Upper lobe of left lung (tissue), 6 donors: ENCODE results near the gene GABRG3. TPM values are rescaled to one million over a fixed set of nuclear protein-coding genes. Genes with fewer than 3 reads are reported as not detected.

Experiments
- ATAC-seq, 2 donors: fragments of 200-7000 bp; cut with Tn5 transposase; one replicate each; pipeline ENCODE4 v1.9.1; 2022; ENCODE audit warnings: mild to moderate bottlenecking in 2 of 2, moderate library complexity in 2 of 2; ENCODE audit not compliant: low FRiP score in 2 of 2
- DNase-seq, 2 donors: peaks; one replicate each; pipeline ENCODE4 v3.0.0-alpha.2; 2019 to 2020
- H3K27ac ChIP-seq, 4 donors: fragments of 200-600 bp; sonication (generic); one replicate each; pipeline ENCODE4 v1.5.1; 2016 to 2019
- H3K27me3 ChIP-seq, 4 donors: fragments of 200-600 bp; sonication (generic); one replicate each; pipeline ENCODE4 v1.5.1; 2017 to 2019
- H3K36me3 ChIP-seq, 4 donors: fragments of 200-600 bp; sonication (generic); one replicate each; pipeline ENCODE4 v1.5.1; 2016 to 2019
- H3K4me1 ChIP-seq, 4 donors: fragments of 200-600 bp; sonication (generic); one replicate each; pipeline ENCODE4 v1.5.1; 2018 to 2019
- H3K4me3 ChIP-seq, 4 donors: fragments of 200-600 bp; sonication (generic); one replicate each; pipeline ENCODE4 v1.5.1; 2017 to 2019; ENCODE audit warnings: mild to moderate bottlenecking in 2 of 4, moderate library complexity in 1 of 4
- H3K9me3 ChIP-seq, 4 donors: fragments of 200-600 bp; sonication (generic); one replicate each; pipeline ENCODE4 v1.5.1; 2018 to 2019
- EP300 ChIP-seq, 4 donors: sonication (generic); formaldehyde crosslinking; IDR thresholded peaks; one replicate each; pipeline ENCODE4 v1.5.1; 2017; ENCODE audit warnings: antibody characterized with exemption in 4 of 4, control low read depth in 2 of 4
- POLR2A ChIP-seq, 4 donors: fragments of 450-650 bp; IDR thresholded peaks; one replicate each; pipeline ENCODE4 v1.5.1; 2016 to 2017; ENCODE audit warnings: antibody characterized with exemption in 4 of 4, mild to moderate bottlenecking in 2 of 4
- POLR2AphosphoS5 ChIP-seq, 2 donors: sonication (generic); formaldehyde crosslinking; IDR thresholded peaks; one replicate each; pipeline ENCODE4 v1.5.1; 2017; ENCODE audit warnings: antibody characterized with exemption in 2 of 2
- WGBS, 2 donors: methylation state at CpG; one replicate each; pipeline ENCODE4 v1.1.5; 2017 to 2018; 5-methylcytosine and 5-hydroxymethylcytosine counted together
- total RNA-seq, 6 donors: library from RNA; depleted of rRNA in 4 of 6; stranded (reverse); fragments of >200 nt in 4 of 6; gene quantifications; one replicate each; pipeline versions ENCODE4 v1.1.0 to v1.2.1, GENCODE V29; 2016 to 2021
- TF ChIP-seq, protein P1 (sequence below), 6 experiments: fragments of 450-650 bp in 4 of 6; fragments of 200-600 bp in 2 of 6; sonication (generic) in 2 of 6; IDR thresholded peaks; one replicate each; pipeline ENCODE4 v1.5.1; 2016 to 2019; ENCODE audit warnings: antibody characterized with exemption in 6 of 6
- donor health status: DM: no; HTN: no; CAD: no; lungs with moderate emphysema.
- donor health status: DM: no; HTN: yes; CAD: no; lungs with severe emphysema.

Gene GABRG3
- total RNA-seq, 6 donors from 2014 or later: not detected

DNA sequence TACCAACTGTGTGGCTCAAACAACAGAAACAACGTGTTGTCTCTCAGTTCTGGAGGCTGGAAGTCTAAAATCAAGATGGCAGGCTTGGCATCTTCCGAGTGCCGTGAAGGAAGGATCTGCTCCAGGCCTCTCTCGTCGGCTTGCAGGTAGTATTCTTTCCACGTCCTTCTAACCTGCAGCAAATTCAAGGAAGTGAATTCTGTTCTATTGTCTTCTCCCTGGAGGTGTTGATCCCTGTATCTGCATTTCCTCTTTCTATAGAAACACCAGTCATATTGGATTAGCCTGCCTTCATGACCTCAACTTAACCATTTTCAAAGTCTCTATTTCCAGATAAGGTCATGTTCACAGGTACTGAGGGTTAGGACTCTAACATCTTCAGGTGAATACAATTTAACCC is 512.1 kb downstream of the GABRG3 start:
- H3K9me3 ChIP-seq: no peaks in the 10 kb centered on the region
- H3K4me1 ChIP-seq: no peaks in the 10 kb centered on the region
- no peaks in the 10 kb centered on the region for H3K36me3 ChIP-seq
- H3K27me3 ChIP-seq: no peaks in the 10 kb centered on the region
- TF ChIP-seq EP300 (IDR thresholded peaks at IDR 0.05) (no peak), POLR2AphosphoS5 (IDR thresholded peaks at IDR 0.05) (no peak), POLR2A (IDR thresholded peaks at IDR 0.05) (no peak)
- TF ChIP-seq, protein P1, sequence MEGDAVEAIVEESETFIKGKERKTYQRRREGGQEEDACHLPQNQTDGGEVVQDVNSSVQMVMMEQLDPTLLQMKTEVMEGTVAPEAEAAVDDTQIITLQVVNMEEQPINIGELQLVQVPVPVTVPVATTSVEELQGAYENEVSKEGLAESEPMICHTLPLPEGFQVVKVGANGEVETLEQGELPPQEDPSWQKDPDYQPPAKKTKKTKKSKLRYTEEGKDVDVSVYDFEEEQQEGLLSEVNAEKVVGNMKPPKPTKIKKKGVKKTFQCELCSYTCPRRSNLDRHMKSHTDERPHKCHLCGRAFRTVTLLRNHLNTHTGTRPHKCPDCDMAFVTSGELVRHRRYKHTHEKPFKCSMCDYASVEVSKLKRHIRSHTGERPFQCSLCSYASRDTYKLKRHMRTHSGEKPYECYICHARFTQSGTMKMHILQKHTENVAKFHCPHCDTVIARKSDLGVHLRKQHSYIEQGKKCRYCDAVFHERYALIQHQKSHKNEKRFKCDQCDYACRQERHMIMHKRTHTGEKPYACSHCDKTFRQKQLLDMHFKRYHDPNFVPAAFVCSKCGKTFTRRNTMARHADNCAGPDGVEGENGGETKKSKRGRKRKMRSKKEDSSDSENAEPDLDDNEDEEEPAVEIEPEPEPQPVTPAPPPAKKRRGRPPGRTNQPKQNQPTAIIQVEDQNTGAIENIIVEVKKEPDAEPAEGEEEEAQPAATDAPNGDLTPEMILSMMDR (IDR thresholded peaks at IDR 0.05): no peak
- DNase-seq (no peak), ATAC-seq (no peak)
- WGBS, 2 donors: 77 to 84% methylated on average over 6 of the region's 6 CpGs
- no peak overlapping the region for H3K4me3 ChIP-seq
- no peak overlapping the region for H3K27ac ChIP-seq

DNA sequence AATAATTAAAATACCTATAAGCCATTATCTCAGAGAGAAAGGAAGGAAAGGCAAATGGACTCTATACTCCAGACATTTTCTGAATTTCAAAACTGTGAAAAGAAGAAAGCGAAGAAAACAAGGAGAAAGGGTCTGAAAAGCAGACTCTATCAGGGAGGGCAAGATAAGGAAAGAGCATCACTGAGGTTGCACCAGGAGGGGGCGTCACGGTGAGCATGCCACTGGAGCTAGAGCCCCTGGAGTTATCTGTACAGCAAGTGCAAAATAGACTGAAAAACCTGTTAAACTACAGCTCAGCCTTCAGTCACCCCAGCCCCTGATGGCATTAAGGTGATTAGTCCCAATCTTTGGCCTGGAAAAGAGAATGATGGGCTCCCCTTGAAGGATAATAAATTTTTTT is 514.3 kb downstream of the GABRG3 start:
- no peak for ATAC-seq
- H3K27me3 ChIP-seq: no peaks in the 10 kb centered on the region
- no peaks in the 10 kb centered on the region for H3K4me1 ChIP-seq
- no peak for DNase-seq
- no peak for TF ChIP-seq POLR2AphosphoS5 (IDR thresholded peaks at IDR 0.05)
- no peak overlapping the region for H3K27ac ChIP-seq
- no peak overlapping the region for H3K4me3 ChIP-seq
- WGBS, 2 donors: 92 to 96% methylated on average over 3 of the region's 3 CpGs
- H3K36me3 ChIP-seq: no peaks in the 10 kb centered on the region
- H3K9me3 ChIP-seq: no peaks in the 10 kb centered on the region

DNA sequence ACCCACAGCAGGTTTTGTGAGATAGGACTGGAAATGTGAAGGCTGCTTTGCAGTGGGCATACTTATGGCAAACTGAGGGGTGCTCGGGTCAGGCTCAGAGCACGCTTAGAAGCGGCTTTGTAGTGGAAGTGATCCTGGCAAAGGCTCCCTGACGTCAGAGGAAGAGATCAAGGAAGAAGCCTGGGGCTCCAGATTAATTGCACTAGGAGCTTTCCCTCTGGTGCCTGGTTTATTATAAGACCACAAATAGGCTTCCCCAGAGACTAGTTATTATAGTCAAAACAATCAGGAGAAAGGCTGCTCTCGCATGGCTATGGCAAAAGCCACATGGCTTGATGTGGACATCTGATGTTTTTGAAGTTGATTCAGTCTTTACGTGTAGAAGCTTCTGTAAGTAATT is 515.1 kb downstream of the GABRG3 start:
- no peak overlapping the region for H3K27ac ChIP-seq
- WGBS, 2 donors: 63 to 68% methylated on average over 6 of the region's 6 CpGs

DNA sequence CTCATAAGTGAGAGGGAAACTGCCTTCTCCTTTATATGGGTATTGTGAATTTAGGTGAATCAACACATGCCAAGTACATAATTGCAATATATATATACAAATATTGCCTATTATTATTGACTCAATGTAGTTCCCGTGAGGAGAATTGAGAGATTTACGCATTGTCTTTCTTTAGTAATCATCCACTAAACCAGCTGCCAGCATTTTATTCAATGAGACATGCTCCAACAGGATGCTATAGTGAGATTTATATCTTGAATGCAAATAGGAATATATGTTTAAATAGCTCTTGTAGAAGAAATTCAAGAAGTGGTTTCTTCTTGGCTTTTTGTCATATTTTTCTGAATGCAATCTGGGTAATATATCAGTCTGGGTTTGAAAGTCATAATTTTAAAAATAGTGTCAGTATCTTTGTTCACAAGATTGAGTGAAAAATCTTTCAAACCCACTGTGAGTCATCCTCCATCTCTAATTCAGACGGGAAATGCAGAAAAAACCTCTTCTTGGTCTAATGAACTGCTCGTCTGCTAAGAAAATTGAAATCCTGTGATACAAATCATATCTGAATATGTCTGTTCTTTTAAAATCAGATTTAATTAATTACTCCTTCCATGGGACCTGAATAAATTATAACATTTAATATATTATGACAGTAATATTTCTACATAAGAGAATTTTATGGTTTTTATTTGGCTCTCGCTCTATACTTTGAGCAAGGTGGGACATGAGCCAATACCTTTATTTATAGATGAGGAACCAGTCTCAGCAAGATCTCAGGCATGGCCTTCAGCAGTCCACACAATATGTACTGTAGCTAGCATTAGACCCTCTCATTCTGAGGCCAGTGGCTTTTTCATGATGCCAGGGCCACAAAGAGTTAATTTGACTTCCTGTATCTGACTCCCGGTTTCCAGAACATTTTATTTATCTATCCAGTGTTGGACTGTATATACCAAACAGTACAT is 516.0 kb downstream of the GABRG3 start:
- Histone ChIP-seq H3K27ac (no peak overlapping the region), H3K9me3 (no peaks in the 10 kb centered on the region), H3K36me3 (no peaks in the 10 kb centered on the region), H3K27me3 (no peaks in the 10 kb centered on the region), H3K4me1 (no peaks in the 10 kb centered on the region), H3K4me3 (no peak overlapping the region)
- DNase-seq: no peak
- 61 to 62% methylated on average over 6 of the region's 6 CpGs for WGBS, 2 donors
- TF ChIP-seq POLR2AphosphoS5 (IDR thresholded peaks at IDR 0.05): no peak
- TF ChIP-seq, protein P1 (IDR thresholded peaks at IDR 0.05): no peak
- TF ChIP-seq POLR2A (IDR thresholded peaks at IDR 0.05): no peak
- no peak for TF ChIP-seq EP300 (IDR thresholded peaks at IDR 0.05)
- ATAC-seq: no peak

More for the DNA sequence above, 515.1 kb downstream of the GABRG3 start:
- Histone ChIP-seq H3K36me3 (no peaks in the 10 kb centered on the region), H3K4me1 (no peaks in the 10 kb centered on the region), H3K27me3 (no peaks in the 10 kb centered on the region), H3K9me3 (no peaks in the 10 kb centered on the region), H3K4me3 (no peak overlapping the region)
- DNase-seq (no peak), ATAC-seq (no peak)
- TF ChIP-seq EP300 (IDR thresholded peaks at IDR 0.05): no peak
- no peak for TF ChIP-seq POLR2A (IDR thresholded peaks at IDR 0.05)
- TF ChIP-seq, protein P1 (IDR thresholded peaks at IDR 0.05): no peak
- no peak for TF ChIP-seq POLR2AphosphoS5 (IDR thresholded peaks at IDR 0.05)

DNA sequence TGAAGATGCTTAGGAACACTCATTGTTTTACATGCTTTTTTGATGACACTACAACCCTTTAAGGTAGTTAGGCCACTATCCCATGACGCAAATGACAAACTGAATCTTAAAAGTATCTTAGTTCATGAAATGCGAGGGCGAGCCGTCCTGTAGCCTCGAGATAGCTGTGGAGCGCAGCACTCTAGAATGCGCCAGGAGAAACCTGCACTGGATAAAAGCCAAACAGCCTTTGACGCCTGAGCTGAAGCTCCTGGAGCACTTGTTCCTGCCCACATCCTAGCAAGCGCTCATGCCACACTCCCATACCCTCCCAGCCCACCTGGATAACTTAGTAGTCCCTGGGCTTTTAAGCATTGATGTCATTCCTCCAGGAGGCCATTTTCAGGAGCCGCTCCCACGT is 516.9 kb downstream of the GABRG3 start:
- H3K27me3 ChIP-seq: peaks cover 0 to 3% (median 0%) of the 10 kb centered on the region in 4 donors
- 84 to 86% methylated on average over 10 to 11 of the region's 11 CpGs for WGBS, 2 donors
- TF ChIP-seq, protein P1 (IDR thresholded peaks at IDR 0.05): no peak
- no peak for TF ChIP-seq EP300 (IDR thresholded peaks at IDR 0.05)
- TF ChIP-seq POLR2A (IDR thresholded peaks at IDR 0.05): no peak
- no peak for TF ChIP-seq POLR2AphosphoS5 (IDR thresholded peaks at IDR 0.05)
- no peak overlapping the region for H3K4me3 ChIP-seq
- no peaks in the 10 kb centered on the region for H3K9me3 ChIP-seq
- no peak for ATAC-seq
- DNase-seq: no peak
- H3K4me1 ChIP-seq: no peaks in the 10 kb centered on the region
- no peaks in the 10 kb centered on the region for H3K36me3 ChIP-seq
- H3K27ac ChIP-seq: no peak overlapping the region
